BJ (cell line): ENCODE data around the gene KRT81. TPM values are rescaled to one million over a fixed set of nuclear protein-coding genes. Genes with fewer than 3 reads are reported as not detected.
"Not testable (repeated sequence)": the region's sequence is repeated elsewhere in the genome, so short reads cannot be mapped to it uniquely, and the experiment has no call there.

Experiments
- CTCF ChIA-PET: fragments of 350-600 bp; formaldehyde crosslinking; extraction: SDS; loops from one replicate; lab custom pipeline; 2021; ENCODE audit warnings: antibody characterized with exemption, inconsistent platforms; lab: Yijun Ruan, JAX
- POLR2A ChIA-PET: fragments of 300-600 bp; sonication (Branson Sonifier 250); formaldehyde crosslinking; extraction: SDS; loops from one replicate; lab custom pipeline; 2021; ENCODE audit warnings: antibody characterized with exemption; lab: Charles Lee
- DNase-seq: peaks from one replicate; pipeline ENCODE4 v3.0.0-alpha.2; 2011; ENCODE audit warnings: low read depth
- H3K27me3 ChIP-seq: 2 replicates; pipeline ENCODE4 v1.6.0; 2011; ENCODE audit warnings: low read length; ENCODE audit not compliant: control insufficient read depth, insufficient read depth
- H3K36me3 ChIP-seq: 2 replicates; pipeline ENCODE4 v1.5.1; 2011; ENCODE audit warnings: low read length; ENCODE audit not compliant: control insufficient read depth, insufficient read depth
- H3K4me3 ChIP-seq: 2 replicates; pipeline ENCODE4 v1.5.1; 2011; ENCODE audit warnings: low read depth, mild to moderate bottlenecking, control low read depth, low read length
- CTCF ChIP-seq: IDR thresholded peaks from 2 replicates; pipeline ENCODE4 v1.5.1; 2011; ENCODE audit warnings: low read depth, mild to moderate bottlenecking, control low read depth, inconsistent platforms, low read length, moderate library complexity; ENCODE audit not compliant: insufficient read depth
- polyA plus RNA-seq: library from polyadenylated mRNA; depleted of rRNA; stranded (reverse); fragments of >200 nt; gene quantifications from 2 replicates; pipeline ENCODE4 v1.2.3, GENCODE V29; 2011

Gene KRT81
- polyA plus RNA-seq, 1 experiment: 24.7 TPM

- Histone ChIP-seq H3K36me3 (no peaks in the 10 kb centered on the region), H3K27me3 (peaks cover 9% of the 10 kb centered on the region), H3K4me3 (no peak overlapping the region)
- no peak for DNase-seq
- CTCF ChIA-PET: interaction anchor here (1.0 to 2.3 kb wide), 6 partner anchors 8 to 161 kb away, joined by 3 to 10 read pairs (median 6); no protein-coding TSS in a partner anchor
- POLR2A ChIA-PET: no interaction called here
- TF ChIP-seq CTCF: no peak
Observed at GRCh38 chr12:52318241-52318990, 27.1 kb upstream of the KRT81 start.

GRCh38 chr12:52317468-52318052 is 26.2 kb upstream of the KRT81 start:
- no peak for TF ChIP-seq CTCF
- no peaks in the 10 kb centered on the region for H3K36me3 ChIP-seq
- CTCF ChIA-PET: interaction anchor here (1.6 to 2.3 kb wide), 3 partner anchors 9 to 38 kb away, joined by 5 to 10 read pairs (median 8); no protein-coding TSS in a partner anchor
- H3K27me3 ChIP-seq: peaks cover 9% of the 10 kb centered on the region
- H3K4me3 ChIP-seq: no peak overlapping the region
- DNase-seq: no peak
- POLR2A ChIA-PET: no interaction called here

- POLR2A ChIA-PET: no interaction called here
- CTCF ChIA-PET: interaction anchor here (6.0 kb wide), 1 partner anchor 10 kb away, joined by 53 read pairs; no protein-coding TSS in a partner anchor
- no peak for TF ChIP-seq CTCF
- H3K4me3 ChIP-seq: no peak overlapping the region
- H3K36me3 ChIP-seq: no peaks in the 10 kb centered on the region
- peaks cover 7% of the 10 kb centered on the region for H3K27me3 ChIP-seq
- DNase-seq: no peak
Observed at GRCh38 chr12:52316701-52317100, 25.4 kb upstream of the KRT81 start.

GRCh38 chr12:52316290-52316689 is 25.0 kb upstream of the KRT81 start:
- CTCF ChIA-PET: interaction anchor here (6.0 kb wide), 1 partner anchor 10 kb away, joined by 53 read pairs; no protein-coding TSS in a partner anchor

GRCh38 chr12:52315721-52316120 is 24.4 kb upstream of the KRT81 start:
- CTCF ChIA-PET: interaction anchor here (1.0 to 6.0 kb wide), 2 partner anchors 10 to 11 kb away, joined by 4 to 53 read pairs; no protein-coding TSS in a partner anchor
- H3K36me3 ChIP-seq, H3K4me3 ChIP-seq, H3K27me3 ChIP-seq, POLR2A ChIA-PET, DNase-seq: not testable (repeated sequence)

More at GRCh38 chr12:52316290-52316689, 25.0 kb upstream of the KRT81 start:
- POLR2A ChIA-PET: no interaction called here
- DNase-seq: no peak
- Histone ChIP-seq H3K27me3 (peaks cover 4% of the 10 kb centered on the region), H3K36me3 (no peaks in the 10 kb centered on the region), H3K4me3 (no peak overlapping the region)
- no peak for TF ChIP-seq CTCF
